NCI-H524 treated with DMSO at 0.1 percent for 48 hours (cell line): ENCODE results near the gene OGFR.

Source experiments
- DNase-seq: peaks from one replicate; lab custom pipeline; 2025; lab: John Stamatoyannopoulos, UW

OGFR gene

DNA sequence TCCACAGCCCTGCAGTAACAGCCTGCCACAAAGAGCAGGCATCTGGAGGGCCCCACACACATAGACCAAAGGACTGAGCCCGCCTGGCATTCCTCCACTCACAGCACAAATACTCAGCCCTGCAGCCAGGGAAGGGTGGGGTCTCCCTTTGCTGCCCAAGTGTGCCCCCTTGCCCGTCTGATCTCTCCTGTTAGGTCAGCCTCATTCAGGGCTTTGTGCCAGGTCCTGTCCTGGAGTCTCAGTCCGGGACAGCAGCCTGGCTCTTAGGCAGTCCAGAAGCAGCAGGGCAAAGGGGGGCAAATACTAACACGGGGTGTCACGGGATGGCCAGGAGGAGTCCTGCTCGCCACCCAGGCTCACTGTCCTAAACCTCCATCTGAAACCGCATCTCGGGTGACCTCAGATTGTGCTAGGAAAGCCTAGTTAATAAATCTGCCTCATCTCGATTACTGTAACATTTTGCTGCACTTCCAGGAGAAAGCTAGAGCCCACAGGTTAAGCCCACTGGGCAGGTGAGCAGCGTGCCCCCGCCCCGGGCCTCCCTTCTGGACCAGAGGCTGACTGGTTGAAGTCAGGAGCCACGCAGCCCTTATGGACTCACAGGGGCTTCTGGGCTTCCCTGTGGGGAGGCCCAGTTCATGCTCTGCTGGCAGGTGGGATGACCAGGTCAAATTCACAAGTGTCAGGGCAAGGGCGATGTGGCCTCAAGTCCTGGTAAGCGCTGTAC is 3.2 kb upstream of the OGFR start:
- DNase-seq = no peak

DNA sequence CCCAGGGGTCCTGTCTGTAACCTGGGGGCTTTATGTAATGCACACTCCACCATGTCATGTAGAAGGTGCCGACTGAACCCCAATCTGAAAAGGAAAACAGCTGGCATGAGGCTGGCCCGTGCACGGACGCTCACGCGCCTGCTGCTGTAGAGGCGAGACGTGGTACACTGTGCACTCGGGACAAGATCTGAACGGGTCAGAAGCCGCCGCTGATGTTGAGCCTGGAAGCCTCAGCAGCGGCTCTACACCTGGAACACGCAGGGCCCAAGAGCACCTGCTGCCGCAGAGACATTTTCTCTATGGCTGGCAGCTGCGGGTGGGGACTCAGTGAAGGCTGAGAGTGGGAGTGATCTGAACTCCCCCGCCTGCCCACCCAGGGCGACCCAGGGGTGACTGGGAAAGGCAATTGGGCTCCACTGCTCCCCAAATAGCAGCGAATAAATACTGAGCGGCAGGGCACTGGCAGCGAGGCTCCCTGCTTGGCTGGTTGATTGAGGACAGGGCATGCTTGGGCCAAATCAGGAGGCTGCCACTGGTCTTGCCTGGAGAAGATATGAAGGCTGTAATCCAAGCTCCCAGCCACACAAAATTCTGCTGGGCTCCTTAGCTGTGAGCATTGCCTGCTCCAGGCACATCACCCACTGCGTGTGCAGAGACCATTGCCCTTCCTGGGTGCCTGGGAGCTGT is 2.5 kb upstream of the OGFR start:
- no peak for DNase-seq

DNA sequence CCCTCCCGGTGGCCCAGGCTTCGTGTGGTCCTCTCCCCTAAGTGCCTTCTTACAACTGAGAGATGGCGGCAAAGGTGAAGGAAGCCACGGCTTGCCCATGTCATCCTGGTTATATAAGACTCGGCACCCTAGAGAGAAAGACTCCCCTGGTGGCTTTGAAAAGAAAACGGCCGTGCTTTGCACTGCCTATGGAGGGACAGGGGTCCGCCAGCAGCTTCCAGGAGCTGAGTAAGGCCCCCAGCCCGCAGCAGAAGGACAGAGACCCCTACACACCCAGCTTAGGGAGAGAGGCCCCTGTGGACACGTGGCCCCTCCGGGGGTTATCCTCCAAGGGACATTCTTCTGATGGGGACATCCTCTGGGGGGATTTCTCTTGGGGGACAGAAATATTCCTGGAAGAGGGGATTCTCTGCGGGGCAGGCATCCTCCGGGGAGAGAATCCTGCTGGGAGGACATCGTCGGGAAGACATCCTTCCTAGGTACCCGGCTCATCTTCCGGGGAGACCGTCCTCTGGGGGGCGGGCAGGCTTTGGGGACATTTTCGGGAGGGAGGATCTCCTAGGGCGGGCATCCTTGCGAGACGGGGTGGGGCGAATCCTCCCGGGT is 511 bp upstream of the OGFR start:
- no peak for DNase-seq

DNA sequence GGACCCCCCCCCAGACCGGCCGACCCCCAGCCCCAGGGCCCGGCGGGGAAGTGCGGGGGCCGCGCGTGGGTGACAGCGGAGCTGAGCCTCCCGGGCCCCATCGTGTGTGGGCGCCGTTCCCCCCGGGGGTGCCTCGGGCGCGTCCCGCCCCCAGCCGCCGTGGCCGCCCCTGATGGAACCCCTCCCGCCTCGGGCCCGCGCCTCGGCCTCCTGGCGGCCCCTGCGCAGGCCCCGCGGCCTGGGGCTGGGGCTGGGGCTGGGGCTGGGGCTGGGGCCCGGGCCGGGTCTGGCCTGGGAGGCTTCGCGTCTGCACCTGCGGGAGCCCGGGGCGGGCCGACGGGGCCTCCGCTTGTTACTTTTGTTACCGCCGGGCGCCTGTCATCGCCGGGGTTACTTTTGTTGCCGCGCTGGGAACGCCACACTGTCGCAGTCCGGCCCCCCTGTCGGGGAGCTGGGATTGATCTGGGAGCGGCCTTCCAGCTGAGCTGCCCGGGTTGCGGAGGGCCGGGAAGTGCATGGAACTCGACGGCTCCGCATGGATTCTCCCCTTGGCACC is 598 bp downstream of the OGFR start:
- no peak for DNase-seq

DNA sequence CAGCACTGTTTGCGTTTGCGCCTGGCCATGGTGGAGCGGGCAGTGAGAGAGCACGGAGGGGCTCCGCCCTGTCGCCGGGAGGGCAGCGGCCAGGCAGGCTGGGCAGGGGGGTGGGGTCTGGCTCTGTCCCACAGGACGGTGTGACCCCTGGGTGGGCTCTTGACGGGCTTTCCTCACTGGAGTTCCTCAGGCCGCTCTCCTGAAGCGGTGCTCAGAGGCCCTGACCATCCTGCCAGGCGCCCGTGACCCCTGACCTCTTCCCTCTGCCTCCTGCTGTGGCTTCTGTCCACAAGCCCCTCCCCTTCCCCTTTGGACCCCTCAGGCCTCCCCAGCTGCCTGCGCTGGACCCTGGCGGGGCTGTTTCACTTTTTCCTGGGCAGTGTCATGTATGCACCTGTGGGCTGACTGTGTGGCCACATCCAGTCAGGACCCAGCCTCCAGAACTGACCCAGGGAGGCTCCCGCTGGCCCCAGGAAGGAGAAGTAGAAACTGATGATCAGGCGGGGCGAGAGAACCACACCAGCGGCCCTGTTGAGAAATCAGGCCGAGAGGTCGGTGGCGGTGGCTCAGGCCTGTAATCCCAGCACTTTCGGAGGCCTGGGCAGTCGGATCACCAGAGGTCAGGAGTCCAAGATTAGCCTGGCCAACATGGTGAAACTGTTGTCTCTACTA is 1.2 kb downstream of the OGFR start:
- no peak for DNase-seq

DNA sequence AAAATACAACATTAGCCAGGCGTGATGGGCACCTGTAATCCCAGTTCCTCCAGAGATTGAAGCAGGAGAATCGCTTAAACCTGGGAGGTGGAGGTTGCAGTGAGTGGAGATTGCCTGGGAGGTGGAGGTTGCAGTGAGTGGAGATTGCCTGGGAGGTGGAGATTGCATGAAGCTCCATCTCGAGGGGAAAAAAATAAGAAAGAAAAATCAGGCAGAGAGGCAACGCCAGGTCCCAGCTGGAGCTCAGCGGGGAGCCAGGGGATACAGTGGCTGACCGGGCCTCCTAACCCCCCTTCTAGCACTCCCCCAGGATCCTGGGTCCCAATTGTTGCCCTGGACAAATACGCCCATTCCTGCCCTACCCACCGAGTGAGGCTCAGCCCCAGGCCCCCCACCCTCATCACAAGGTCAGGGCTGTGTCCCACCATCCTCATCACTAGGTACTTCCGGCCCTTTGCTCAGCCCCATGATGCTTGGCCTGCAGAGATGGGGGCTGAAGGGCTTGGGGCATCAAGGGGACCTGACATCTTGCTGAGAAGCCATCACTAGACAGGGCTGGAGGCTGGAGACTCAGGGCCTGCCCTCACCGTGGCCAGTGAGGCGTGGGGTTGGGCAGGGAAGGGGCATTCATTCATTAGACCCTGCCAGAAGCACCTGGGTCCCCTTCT is 1.9 kb downstream of the OGFR start:
- no peak for DNase-seq

DNA sequence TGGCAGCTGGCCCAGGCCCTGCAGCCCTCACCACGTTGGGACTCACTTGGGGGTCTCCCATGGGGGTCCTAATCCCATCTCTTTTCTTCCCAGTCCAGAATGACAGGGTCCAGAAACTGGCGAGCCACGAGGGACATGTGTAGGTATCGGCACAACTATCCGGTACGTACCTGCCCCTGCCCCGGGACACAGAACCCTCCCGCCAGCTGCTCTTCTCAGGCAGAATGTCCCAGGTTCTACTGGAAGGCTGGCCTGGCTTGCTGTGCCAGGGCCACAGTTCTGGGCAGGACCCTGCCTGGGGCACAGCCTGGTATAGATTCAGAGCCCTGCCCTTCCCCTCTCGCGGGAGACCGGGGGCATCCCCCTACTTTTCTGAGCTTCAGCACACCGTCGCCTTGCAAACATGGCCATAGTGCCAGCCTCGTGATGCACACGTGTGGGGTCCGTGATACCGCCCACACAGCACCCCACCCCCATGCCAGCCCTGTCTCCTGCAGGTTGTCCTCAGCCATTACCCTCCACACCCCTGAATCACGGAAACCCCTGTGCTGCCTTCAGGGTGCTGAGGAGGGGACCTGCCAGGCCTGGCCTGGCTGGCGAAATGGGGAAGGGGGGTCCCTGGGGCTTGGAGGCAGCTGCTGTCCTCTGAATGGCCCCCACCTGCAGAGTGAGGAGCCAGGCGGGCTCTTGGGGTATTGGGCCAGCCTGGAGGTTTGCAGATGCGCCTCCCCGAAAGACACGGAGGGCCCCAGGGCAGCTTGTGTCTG is 3.0 kb downstream of the OGFR start:
- DNase-seq = no peak

DNA sequence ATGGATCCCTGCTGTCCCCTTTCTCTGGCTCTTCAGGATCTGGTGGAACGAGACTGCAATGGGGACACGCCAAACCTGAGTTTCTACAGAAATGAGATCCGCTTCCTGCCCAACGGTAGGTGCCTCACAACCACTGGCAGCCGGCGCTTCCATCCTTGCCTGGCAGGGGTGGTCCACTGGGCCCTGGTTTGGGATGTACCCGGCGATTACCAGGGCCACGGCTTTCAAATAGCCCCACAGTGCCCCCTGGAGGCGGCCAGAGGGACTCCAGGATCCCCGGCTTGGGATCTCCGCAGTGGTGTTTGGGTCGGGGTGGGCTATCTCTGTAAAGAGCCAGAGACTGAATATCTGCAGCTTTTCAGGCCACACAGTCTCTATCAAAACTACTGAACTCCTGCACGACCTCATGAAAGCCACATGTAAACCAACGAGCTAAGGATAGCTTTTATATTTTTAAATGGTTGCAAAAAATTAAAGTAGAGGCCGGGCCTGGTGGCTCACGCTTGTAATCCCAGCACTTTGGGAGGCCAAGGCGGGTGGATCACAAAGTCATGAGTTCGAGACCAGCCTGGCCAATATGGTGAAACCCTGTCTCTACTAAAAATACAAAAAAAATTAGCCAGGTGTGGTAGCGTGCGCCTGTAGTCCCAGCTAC is 3.7 kb downstream of the OGFR start:
- no peak for DNase-seq

DNA sequence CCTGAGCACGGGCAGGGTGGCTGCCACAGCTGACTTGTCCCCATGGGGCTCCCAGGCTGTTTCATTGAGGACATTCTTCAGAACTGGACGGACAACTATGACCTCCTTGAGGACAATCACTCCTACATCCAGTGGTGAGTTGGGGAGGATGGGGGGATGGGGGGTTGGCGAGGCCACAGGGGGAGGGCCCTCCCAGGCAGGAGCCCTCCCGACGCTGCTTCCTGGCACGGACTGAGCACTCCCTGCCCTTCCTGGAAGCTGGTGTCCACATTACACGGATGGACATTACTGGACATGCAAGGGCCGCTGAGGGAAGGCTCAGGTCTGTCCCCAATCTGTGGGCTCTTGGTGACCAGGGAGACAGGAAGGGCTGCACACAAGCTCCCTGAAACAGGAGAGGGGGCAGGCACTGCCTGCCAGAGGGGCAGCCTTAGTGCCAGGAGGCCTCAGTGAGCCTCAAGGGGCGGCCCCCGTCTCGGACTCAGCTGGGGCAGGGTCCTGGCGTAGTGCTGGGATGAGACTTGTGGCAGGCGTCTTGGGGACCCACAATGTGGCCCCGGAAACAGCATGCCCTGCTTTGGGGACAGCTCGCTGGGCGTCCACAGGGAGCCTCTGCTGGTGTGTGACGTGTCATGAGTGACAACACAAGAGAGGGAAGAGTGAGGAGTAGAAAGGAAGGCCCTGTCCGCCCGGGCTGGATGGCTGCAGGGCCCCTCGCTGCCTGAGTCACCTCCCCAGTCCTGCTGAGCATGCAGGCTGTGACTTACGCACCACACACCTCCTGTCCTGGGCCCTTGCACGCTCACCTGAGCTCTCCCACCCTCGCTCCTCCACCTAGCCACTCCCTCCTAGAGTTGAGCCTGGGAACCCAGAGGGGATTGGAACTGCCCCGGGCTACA is 5.1 kb downstream of the OGFR start:
- DNase-seq = no peak

DNA sequence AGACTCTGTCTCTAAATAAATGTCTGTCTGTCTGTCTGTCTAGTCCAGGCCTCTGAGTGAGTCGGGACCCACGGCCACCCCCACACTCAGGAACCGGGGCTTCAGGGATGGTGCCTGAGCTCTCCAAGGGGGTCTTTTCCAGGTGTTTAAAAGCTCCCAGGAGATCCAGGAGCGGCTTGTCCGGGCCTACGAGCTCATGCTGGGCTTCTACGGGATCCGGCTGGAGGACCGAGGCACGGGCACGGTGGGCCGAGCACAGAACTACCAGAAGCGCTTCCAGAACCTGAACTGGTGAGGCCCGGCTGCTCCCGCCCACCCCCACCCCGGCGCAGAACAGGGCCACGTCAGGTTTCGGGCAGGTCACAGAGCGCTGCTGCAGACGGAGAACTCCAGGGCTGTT is 6.7 kb downstream of the OGFR start:
- DNase-seq = no peak

DNA sequence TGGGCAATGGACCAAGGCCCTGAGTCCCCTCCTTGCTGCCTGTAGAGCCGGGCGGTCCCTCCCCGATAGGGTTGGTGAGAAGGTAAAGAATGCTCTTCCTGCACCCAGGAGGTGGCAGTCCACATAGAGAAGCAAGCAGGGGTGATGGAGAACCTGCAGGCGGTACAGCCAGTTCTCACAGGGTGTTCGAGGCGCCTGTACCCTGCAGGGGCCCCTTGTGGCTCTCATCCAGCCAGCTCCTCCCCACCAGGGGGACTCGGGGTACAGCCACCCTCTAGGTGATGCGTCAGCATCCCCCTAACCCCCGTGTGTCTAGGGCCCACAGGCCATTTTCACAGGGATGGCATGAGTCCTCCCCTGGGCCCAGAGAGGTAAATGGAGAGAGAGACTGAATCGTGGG is 7.1 kb downstream of the OGFR start:
- no peak for DNase-seq

DNA sequence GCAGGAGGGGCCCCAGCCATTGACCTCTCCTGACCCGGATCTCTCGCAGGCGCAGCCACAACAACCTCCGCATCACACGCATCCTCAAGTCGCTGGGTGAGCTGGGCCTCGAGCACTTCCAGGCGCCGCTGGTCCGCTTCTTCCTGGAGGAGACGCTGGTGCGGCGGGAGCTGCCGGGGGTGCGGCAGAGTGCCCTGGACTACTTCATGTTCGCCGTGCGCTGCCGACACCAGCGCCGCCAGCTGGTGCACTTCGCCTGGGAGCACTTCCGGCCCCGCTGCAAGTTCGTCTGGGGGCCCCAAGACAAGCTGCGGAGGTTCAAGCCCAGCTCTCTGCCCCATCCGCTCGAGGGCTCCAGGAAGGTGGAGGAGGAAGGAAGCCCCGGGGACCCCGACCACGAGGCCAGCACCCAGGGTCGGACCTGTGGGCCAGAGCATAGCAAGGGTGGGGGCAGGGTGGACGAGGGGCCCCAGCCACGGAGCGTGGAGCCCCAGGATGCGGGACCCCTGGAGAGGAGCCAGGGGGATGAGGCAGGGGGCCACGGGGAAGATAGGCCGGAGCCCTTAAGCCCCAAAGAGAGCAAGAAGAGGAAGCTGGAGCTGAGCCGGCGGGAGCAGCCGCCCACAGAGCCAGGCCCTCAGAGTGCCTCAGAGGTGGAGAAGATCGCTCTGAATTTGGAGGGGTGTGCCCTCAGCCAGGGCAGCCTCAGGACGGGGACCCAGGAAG is 7.7 kb downstream of the OGFR start:
- DNase-seq = no peak

DNA sequence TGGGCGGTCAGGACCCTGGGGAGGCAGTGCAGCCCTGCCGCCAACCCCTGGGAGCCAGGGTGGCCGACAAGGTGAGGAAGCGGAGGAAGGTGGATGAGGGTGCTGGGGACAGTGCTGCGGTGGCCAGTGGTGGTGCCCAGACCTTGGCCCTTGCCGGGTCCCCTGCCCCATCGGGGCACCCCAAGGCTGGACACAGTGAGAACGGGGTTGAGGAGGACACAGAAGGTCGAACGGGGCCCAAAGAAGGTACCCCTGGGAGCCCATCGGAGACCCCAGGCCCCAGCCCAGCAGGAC is 8.2 kb downstream of the OGFR start:
- DNase-seq = no peak

DNA sequence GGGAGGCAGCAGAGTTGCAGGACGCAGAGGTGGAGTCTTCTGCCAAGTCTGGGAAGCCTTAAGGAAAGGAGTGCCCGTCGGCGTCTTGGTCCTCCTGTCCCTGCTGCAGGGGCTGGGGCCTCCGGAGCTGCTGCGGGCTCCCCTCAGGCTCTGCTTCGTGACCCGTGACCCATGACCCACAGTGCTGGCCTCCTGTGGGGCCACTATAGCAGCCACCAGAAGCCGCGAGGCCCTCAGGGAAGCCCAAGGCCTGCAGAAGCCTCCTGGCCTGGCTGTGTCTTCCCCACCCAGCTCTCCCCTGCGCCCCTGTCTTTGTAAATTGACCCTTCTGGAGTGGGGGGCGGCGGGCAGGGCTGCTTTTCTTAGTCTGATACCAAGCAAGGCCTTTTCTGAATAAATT is 9.0 kb downstream of the OGFR start:
- DNase-seq = no peak

DNA sequence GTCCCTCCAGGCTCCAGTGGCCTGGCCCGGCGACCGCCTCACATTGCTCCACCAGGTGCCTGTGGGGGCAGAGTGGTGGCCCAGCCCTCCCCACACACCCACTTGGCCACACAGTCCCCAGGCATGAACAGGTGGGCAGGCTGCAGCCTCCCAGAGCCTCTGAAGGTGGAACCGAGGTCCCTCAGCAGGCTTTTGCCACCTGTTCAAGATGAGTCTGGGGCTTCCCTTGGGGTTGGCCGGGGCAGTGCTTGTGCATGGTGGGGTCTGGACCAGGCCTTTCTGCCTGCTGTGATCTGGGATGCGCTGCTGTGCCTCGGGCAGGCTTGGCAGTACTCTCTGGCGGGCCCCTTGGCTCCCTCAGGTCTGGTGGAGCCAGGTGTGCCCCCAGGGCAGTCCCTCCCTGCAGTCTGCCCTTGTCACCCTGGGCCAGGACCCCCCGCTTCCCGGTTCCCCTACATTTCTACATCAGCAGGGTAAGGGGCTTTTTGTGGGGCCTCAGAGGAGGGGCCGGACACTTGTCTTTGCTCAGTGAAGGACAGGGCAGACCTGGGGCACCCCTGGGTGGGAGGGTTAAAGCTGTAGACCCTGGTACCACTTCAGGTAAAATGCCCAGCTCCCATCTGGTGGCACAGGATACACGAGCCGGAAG is 9.5 kb downstream of the OGFR start:
- DNase-seq = no peak

DNA sequence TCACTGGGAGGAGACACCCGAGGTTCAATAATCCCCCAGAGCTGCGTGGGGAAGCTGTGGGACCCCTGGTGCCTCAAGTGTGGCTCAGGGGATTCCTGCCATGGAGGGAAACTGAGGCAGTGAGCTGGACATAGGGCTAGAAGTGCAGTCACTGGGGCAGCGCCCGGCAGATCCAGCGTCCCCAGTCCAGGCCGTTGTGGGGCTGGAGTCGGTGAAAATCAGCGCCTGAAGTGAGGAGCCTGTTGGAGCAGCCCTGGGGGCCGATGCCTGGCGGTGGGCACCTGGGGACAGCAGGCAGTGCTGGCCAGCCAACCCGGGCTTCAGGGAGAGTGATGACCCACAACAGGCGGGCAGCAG is 10.1 kb downstream of the OGFR start:
- DNase-seq = no peak

DNA sequence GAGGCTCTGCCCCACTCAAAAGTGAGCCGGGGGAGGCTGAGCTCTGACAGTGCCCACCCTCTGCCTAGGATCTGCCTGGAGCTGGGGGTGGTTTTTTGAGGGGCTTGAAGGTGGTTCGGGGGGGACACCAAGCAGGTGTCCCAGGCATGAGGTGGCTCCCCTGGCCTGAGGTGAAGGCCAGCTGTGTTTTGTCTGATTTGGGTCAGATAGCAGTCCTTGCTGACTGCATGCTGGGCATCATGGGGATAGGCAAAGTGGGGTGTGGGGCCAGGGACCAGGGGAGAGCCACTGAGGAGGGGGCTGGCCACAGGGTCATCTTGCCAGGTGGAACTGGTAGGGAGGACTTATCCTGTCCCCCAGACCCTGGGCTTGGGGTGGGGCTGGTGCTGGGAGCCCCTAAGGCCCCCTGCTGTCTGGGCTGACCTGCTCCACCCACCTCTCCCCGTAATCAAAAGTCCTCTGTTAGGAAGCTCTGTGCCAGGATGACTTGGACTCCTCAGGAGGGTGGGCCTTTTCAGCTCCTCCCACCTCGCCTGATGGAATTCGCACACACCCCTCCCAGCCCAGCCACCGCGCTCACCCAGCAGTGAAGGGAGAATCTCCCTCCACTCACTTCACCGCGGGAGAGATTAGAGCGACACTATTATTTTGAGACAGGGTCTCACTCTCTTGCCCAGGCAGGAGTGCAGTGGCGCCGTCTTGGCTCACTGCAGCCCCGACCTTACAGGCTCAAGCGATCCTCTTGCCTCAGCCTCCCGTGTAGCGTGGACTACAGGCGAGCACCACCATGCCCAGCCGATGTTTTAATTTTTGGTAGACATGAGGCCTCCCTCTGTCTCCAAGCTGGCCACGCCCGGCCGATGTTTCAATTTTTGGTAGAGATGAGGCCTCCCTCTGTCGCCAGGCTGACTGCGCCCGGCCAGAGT is 10.7 kb downstream of the OGFR start:
- DNase-seq = no peak
